ENCODE data around the gene TLE6. TPM values are rescaled to one million over a fixed set of nuclear protein-coding genes. Genes with fewer than 3 reads are reported as not detected.

The TLE6 gene
- total and polyA plus RNA-seq, 2 of the 8 experiments (the other 6 are each of a cell fraction or from before 2014, with no cell fraction given), result 2.5 to 2.9 TPM

GRCh38 chr19:2983351-2984214, 6.2 kb downstream of the TLE6 start (continued):
- TF ChIP-seq CHD7 (IDR thresholded peaks at IDR 0.05; ENCODE audit: insufficient replicate concordance, low read length) (no peak), RNF2 (IDR thresholded peaks at IDR 0.05; ENCODE audit: borderline replicate concordance, low read depth, low read length, missing control alignments, poor library complexity, severe bottlenecking) (no peak), CTCF (IDR thresholded peaks at IDR 0.05; ENCODE audit: control extremely low read depth in 1 of 3, insufficient read depth in 1 of 3, low read depth in 1 of 3, low read length in 3 of 3) (peak in 1 of 3 experiments; percentile 6; a peak in 1 of 4 replicates), POU5F1 (IDR thresholded peaks at IDR 0.05; ENCODE audit: low read depth, low read length) (no peak), JUN (IDR thresholded peaks at IDR 0.05; ENCODE audit: low read depth, low read length) (no peak), CHD1 (IDR thresholded peaks at IDR 0.05; ENCODE audit: low read depth, low read length) (no peak)
